ENCODE results near the gene NCBP3.
"Not testable (repeated sequence)": the region's sequence is repeated elsewhere in the genome, so short reads cannot be mapped to it uniquely, and the experiment has no call there.

Gene NCBP3

GRCh38 chr17:3879591-3880417 lies 33.8 kb upstream of the NCBP3 start:
- DNase-seq (ENCODE audit: low read depth in 2 of 2), result no peak

GRCh38 chr17:3879186-3879585 lies 33.1 kb upstream of the NCBP3 start:
- DNase-seq (ENCODE audit: low read depth in 2 of 2), result no peak

GRCh38 chr17:3877220-3877619 lies 31.2 kb upstream of the NCBP3 start:
- DNase-seq (ENCODE audit: low read depth in 2 of 2), result no peak

- no peak for DNase-seq (ENCODE audit: low read depth in 2 of 2)
Measured at GRCh38 chr17:3875317-3875716, 29.3 kb upstream of the NCBP3 start.

GRCh38 chr17:3873862-3874261 lies 27.8 kb upstream of the NCBP3 start:
- DNase-seq (ENCODE audit: low read depth in 2 of 2), result no peak

- no peak for DNase-seq (ENCODE audit: low read depth in 2 of 2)
Measured at GRCh38 chr17:3870871-3871306, 24.8 kb upstream of the NCBP3 start.

GRCh38 chr17:3867606-3868005 lies 21.6 kb upstream of the NCBP3 start:
- no peak for DNase-seq (ENCODE audit: low read depth in 2 of 2)

GRCh38 chr17:3867106-3867505 lies 21.1 kb upstream of the NCBP3 start:
- DNase-seq (ENCODE audit: low read depth in 2 of 2), result no peak

- no peak for DNase-seq (ENCODE audit: low read depth in 2 of 2)
Measured at GRCh38 chr17:3866276-3866675, 20.2 kb upstream of the NCBP3 start.

GRCh38 chr17:3865176-3865575 lies 19.1 kb upstream of the NCBP3 start:
- DNase-seq (ENCODE audit: low read depth in 2 of 2), result no peak

GRCh38 chr17:3864534-3864933 lies 18.5 kb upstream of the NCBP3 start:
- no peak for DNase-seq (ENCODE audit: low read depth in 2 of 2)

GRCh38 chr17:3861761-3862681 lies 16.0 kb upstream of the NCBP3 start:
- DNase-seq (ENCODE audit: low read depth in 2 of 2), result no peak

- no peak for DNase-seq (ENCODE audit: low read depth in 2 of 2)
Measured at GRCh38 chr17:3860939-3861700, 15.1 kb upstream of the NCBP3 start.

GRCh38 chr17:3859940-3860339 lies 13.9 kb upstream of the NCBP3 start:
- no peak for DNase-seq (ENCODE audit: low read depth in 2 of 2)

GRCh38 chr17:3857261-3858105 lies 11.4 kb upstream of the NCBP3 start:
- no peak for DNase-seq (ENCODE audit: low read depth in 2 of 2)

GRCh38 chr17:3854204-3854603 lies 8.2 kb upstream of the NCBP3 start:
- DNase-seq (ENCODE audit: low read depth in 2 of 2), result not testable (repeated sequence)

GRCh38 chr17:3852561-3852960 lies 6.5 kb upstream of the NCBP3 start:
- DNase-seq (ENCODE audit: low read depth in 2 of 2), result no peak

GRCh38 chr17:3851461-3852100 lies 5.5 kb upstream of the NCBP3 start:
- no peak for DNase-seq (ENCODE audit: low read depth in 2 of 2)

GRCh38 chr17:3848229-3848835 lies 2.3 kb upstream of the NCBP3 start:
- DNase-seq (ENCODE audit: low read depth in 2 of 2), result no peak

- DNase-seq (ENCODE audit: low read depth in 2 of 2), result no peak
Measured at GRCh38 chr17:3847165-3847670, 1.2 kb upstream of the NCBP3 start.

Measured in stimulated activated CD8-positive, alpha-beta memory T cell treated with anti-CD3 and anti-CD28 coated beads, Interleukin-15, amount 100 ng/mL, for 48 hours (primary cell).